KMS-11 (cell line): ENCODE results near the gene GGN.
"Not testable (repeated sequence)": the region's sequence is repeated elsewhere in the genome, so short reads cannot be mapped to it uniquely, and the experiment has no call there.

ENCODE experiments used
- H2AFZ ChIP-seq: fragments of 200-600 bp; sonication (generic); 2 replicates; pipeline ENCODE4 v1.6.1; 2016; ENCODE audit warnings: antibody characterized with exemption, mixed run types, low read depth
- H3K27ac ChIP-seq: fragments of 200-600 bp; sonication (generic); 2 replicates; pipeline ENCODE4 v1.6.1; 2016; ENCODE audit warnings: mild to moderate bottlenecking, mixed run types
- H3K27me3 ChIP-seq: fragments of 200-600 bp; sonication (generic); 2 replicates; pipeline ENCODE4 v1.6.1; 2017; ENCODE audit warnings: mild to moderate bottlenecking, low read depth, mixed run types, moderate library complexity; ENCODE audit not compliant: insufficient read depth
- H3K36me3 ChIP-seq: fragments of 200-600 bp; sonication (generic); 2 replicates; pipeline ENCODE4 v1.6.1; 2017; ENCODE audit warnings: mild to moderate bottlenecking, mixed run types; ENCODE audit not compliant: insufficient read depth
- H3K4me1 ChIP-seq: fragments of 200-600 bp; sonication (generic); 2 replicates; pipeline ENCODE4 v1.6.1; 2016; ENCODE audit warnings: mild to moderate bottlenecking, low read depth, mixed run types; ENCODE audit not compliant: poor library complexity, severe bottlenecking
- H3K4me2 ChIP-seq: fragments of 200-600 bp; sonication (generic); 2 replicates; pipeline ENCODE4 v1.7.0; 2016; ENCODE audit warnings: mild to moderate bottlenecking, mixed run types
- H3K4me3 ChIP-seq: fragments of 200-600 bp; sonication (generic); IDR thresholded peaks from 2 replicates; pipeline ENCODE4 v1.6.1; 2017; ENCODE audit warnings: low read depth, low read length, mixed read lengths; ENCODE audit not compliant: insufficient read depth
- H3K79me2 ChIP-seq: fragments of 200-600 bp; sonication (generic); 2 replicates; pipeline ENCODE4 v1.6.1; 2016; ENCODE audit warnings: low read depth, mixed run types; ENCODE audit not compliant: insufficient read depth
- H3K9ac ChIP-seq: fragments of 200-600 bp; sonication (generic); 2 replicates; pipeline ENCODE4 v1.6.1; 2016; ENCODE audit warnings: mild to moderate bottlenecking, mixed run types
- H4K20me1 ChIP-seq: fragments of 200-600 bp; sonication (generic); 2 replicates; pipeline ENCODE4 v1.6.1; 2016; ENCODE audit warnings: mild to moderate bottlenecking, mixed run types; ENCODE audit not compliant: insufficient read depth
- TF ChIP-seq, protein P1 (sequence below): fragments of 200-600 bp; sonication (generic); conservative IDR thresholded peaks from 2 replicates; pipeline ENCODE4 v1.6.1; 2017; ENCODE audit warnings: low read depth, mild to moderate bottlenecking, antibody characterized with exemption, low read length, moderate library complexity, mixed read lengths

Gene GGN

DNA sequence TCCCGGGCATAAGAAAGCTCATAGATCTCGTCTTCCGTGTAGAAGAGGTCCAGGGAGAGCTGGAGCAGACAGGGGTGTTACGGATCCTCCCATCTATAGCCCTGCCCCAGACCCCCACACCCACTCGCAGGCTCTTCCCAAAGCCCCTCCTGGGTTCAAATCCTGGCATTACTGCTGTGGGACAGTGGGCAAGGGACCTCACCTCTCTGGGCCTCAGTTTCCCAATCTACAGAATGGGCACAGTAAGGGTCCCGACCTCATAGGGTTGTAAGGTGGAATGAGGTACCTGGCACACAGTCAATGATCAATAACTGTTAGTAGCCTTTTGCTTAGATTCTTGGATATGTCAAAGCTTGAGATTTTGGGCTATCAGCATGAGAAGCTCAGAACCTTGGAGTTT lies 25.6 kb upstream of the GGN start:
- no peaks in the 10 kb centered on the region for H3K36me3 ChIP-seq
- no peak overlapping the region for H3K27ac ChIP-seq
- H3K9ac ChIP-seq: no peak overlapping the region
- TF ChIP-seq, protein P1, sequence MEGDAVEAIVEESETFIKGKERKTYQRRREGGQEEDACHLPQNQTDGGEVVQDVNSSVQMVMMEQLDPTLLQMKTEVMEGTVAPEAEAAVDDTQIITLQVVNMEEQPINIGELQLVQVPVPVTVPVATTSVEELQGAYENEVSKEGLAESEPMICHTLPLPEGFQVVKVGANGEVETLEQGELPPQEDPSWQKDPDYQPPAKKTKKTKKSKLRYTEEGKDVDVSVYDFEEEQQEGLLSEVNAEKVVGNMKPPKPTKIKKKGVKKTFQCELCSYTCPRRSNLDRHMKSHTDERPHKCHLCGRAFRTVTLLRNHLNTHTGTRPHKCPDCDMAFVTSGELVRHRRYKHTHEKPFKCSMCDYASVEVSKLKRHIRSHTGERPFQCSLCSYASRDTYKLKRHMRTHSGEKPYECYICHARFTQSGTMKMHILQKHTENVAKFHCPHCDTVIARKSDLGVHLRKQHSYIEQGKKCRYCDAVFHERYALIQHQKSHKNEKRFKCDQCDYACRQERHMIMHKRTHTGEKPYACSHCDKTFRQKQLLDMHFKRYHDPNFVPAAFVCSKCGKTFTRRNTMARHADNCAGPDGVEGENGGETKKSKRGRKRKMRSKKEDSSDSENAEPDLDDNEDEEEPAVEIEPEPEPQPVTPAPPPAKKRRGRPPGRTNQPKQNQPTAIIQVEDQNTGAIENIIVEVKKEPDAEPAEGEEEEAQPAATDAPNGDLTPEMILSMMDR: no peak
- no peak overlapping the region for H3K4me2 ChIP-seq
- H3K27me3 ChIP-seq: peaks cover 14% of the 10 kb centered on the region; the same call in 1 of the 2 replicates
- H3K4me3 ChIP-seq: no peak overlapping the region
- H4K20me1 ChIP-seq: no peaks in the 10 kb centered on the region
- H2AFZ ChIP-seq: no peak overlapping the region
- H3K79me2 ChIP-seq: no peaks in the 10 kb centered on the region
- peaks cover 4% of the 10 kb centered on the region for H3K4me1 ChIP-seq

DNA sequence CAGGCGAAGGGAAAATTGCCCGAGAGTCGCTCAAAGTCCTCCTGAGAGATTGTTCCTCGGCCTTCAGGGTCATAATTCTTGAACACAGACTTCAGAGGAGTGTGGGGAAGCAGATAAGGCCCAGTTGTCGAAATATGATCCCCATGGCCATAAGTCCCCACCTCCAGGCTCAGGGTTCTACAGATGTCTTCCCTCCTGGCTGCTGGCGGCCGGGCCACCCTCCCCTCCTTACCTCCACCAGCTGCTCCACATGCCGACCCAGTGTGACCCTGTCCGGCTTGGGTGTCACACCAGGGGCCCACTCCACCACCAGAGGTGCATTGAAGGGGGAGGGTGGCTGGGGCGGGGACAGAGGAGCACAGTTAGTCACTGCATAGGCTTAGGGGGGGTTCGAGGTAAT lies 25.1 kb upstream of the GGN start:
- Histone ChIP-seq H3K27ac (no peak overlapping the region), H2AFZ (no peak overlapping the region), H3K79me2 (no peaks in the 10 kb centered on the region), H3K36me3 (no peaks in the 10 kb centered on the region), H4K20me1 (no peaks in the 10 kb centered on the region), H3K4me2 (no peak overlapping the region), H3K27me3 (peaks cover 13% of the 10 kb centered on the region; the same call in 1 of the 2 replicates), H3K4me1 (peaks cover 4% of the 10 kb centered on the region), H3K4me3 (no peak overlapping the region), H3K9ac (no peak overlapping the region)
- TF ChIP-seq, protein P1: no peak

DNA sequence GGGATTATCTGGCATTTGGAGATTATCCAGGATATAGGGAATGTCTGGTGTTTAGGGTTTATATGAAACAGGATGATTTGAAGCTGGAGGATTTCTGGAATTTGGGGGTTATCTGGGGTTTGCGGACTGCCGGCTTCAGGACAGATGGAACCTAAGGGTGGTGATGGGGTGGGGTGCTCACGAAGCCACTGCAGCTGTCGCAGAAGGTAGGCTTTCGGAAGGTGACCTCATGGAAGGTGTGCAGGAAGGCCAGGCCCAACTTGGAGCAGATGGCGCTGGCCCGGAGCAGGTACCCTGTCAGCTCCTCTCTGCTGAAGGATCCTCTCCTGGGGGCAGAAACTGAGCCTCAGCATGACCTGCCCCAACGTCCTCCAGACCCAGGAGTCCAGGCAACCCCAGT lies 24.7 kb upstream of the GGN start:
- Histone ChIP-seq H3K36me3 (no peaks in the 10 kb centered on the region), H3K79me2 (no peaks in the 10 kb centered on the region), H3K4me3 (no peak overlapping the region), H2AFZ (no peak overlapping the region), H3K4me1 (peaks cover 1% of the 10 kb centered on the region), H3K4me2 (no peak overlapping the region), H3K27ac (no peak overlapping the region), H4K20me1 (no peaks in the 10 kb centered on the region), H3K27me3 (peaks cover 13% of the 10 kb centered on the region; the same call in 1 of the 2 replicates), H3K9ac (no peak overlapping the region)
- TF ChIP-seq, protein P1: no peak

DNA sequence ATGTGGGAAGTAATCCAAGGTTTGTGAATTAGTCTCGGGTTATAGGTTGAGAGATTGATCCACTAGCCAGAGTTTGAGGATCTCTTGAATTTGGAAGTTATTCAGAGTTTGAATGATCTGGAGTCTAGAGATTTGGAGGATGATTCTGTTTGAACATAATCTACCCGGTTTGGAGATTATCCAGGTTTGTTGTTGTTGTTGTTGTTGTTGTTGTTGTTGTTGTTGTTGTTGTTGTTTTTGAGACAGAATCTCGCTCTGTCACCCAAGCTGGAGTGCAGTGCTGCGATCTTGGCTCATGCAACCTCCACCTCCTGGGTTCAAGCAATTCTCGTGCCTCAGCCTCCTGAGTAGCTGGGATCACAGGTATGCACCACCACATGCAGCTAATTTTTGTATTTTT lies 24.1 kb upstream of the GGN start:
- not testable (repeated sequence) for H3K27ac ChIP-seq, H4K20me1 ChIP-seq, H3K36me3 ChIP-seq, H3K4me3 ChIP-seq, H3K4me2 ChIP-seq, H3K4me1 ChIP-seq, H3K79me2 ChIP-seq, H2AFZ ChIP-seq, H3K9ac ChIP-seq
- H3K27me3 ChIP-seq: peaks cover 13% of the 10 kb centered on the region; the same call in 1 of the 2 replicates

DNA sequence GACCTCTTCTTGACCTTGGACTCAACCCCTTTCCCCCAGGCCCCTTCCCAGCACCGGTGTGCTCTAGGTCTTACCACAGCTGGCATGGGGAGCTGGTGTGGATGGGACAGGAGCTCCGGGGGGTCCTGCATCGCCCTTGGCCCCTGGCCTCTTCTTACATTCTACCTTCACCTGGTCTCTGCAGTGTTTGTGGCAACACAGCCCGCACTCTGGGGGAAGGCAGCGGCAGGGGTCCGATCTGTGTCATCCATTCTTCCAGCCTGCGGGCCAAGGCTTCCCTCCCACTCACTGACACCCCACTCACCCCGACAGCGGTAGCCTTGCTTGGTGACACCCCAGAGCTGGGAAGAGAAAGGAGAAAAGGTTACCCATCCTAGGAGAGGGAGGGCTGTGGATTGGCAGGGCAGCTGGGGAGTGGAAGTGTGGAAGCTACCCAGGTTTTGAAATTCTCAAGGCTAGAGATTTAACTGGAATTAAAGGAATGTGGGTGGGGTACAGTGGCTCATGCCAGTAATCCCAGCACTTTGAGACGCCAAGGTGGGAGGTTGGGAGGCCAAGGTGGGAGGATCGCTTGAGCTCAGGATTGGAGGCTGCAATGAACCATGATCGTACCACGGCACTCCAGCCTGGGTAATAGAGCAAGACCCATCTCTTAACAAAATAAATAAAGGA lies 23.3 kb upstream of the GGN start:
- no peak overlapping the region for H2AFZ ChIP-seq
- H3K27ac ChIP-seq: no peak overlapping the region
- peaks cover 13% of the 10 kb centered on the region; the same call in 1 of the 2 replicates for H3K27me3 ChIP-seq
- no peaks in the 10 kb centered on the region for H3K79me2 ChIP-seq
- TF ChIP-seq, protein P1: no peak
- H4K20me1 ChIP-seq: no peaks in the 10 kb centered on the region
- H3K4me1 ChIP-seq: no peaks in the 10 kb centered on the region
- H3K9ac ChIP-seq: no peak overlapping the region
- H3K4me2 ChIP-seq: no peak overlapping the region
- H3K4me3 ChIP-seq: no peak overlapping the region
- H3K36me3 ChIP-seq: no peaks in the 10 kb centered on the region

DNA sequence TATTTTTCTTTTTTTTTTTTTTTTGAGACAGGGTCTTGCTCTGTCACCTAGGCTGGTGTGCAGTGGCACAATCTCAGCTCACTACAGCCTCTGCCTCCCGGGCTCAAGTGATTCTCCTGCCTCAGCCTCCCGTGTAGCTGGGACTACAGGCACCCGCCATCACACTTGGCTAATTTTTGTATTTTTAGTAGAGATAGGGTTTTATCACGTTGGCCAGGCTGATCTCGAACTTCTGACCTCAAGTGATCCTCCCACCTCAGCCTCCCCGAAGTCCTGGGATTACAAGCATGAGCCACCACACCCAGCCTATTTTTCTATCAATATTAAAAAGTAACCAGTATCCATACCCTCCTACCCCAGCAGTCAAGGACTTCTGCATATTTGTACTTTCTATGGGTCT lies 22.6 kb upstream of the GGN start:
- H4K20me1 ChIP-seq, H2AFZ ChIP-seq, H3K79me2 ChIP-seq, H3K36me3 ChIP-seq, H3K9ac ChIP-seq, H3K27ac ChIP-seq, H3K4me2 ChIP-seq, H3K4me3 ChIP-seq, H3K4me1 ChIP-seq: not testable (repeated sequence)
- H3K27me3 ChIP-seq: peaks cover 13% of the 10 kb centered on the region; the same call in 1 of the 2 replicates
